A673 (cell line): ENCODE measurements around the gene MTHFD1L.

ENCODE experiments used
- CTCF ChIP-seq: fragments of 300-800, 200-600 bp; sonication (generic); conservative IDR thresholded peaks from 2 replicates; pipeline ENCODE4 v1.5.1; 2017; ENCODE audit warnings: low read depth, mild to moderate bottlenecking, antibody characterized with exemption, low read length, moderate library complexity, mixed read lengths
- EZH2 ChIP-seq: fragments of 200-600 bp; sonication (generic); IDR thresholded peaks from 2 replicates; pipeline ENCODE4 v1.6.1; 2017; ENCODE audit warnings: borderline replicate concordance, low read depth, mild to moderate bottlenecking, mixed read lengths, antibody characterized with exemption, low read length; ENCODE audit not compliant: poor library complexity, severe bottlenecking

GRCh38 chr6:150875841-150876240 is 10.3 kb downstream of the MTHFD1L start:
- TF ChIP-seq CTCF: no peak
- no peak for TF ChIP-seq EZH2
